ENCODE results near the gene GABRB1. TPM values are rescaled to one million over a fixed set of nuclear protein-coding genes. Genes with fewer than 3 reads are reported as not detected.

The GABRB1 gene
- total and polyA plus RNA-seq, 2 of the 8 experiments (the other 6 are each of a cell fraction or from before 2014, with no cell fraction given) = 0.22 to 0.38 TPM

- POLR2A ChIA-PET (ENCODE audit: partially characterized antibody) = no interaction called here
Measured at GRCh38 chr4:47287735-47288134, 256.4 kb downstream of the GABRB1 start.

More at GRCh38 chr4:47287735-47288134, 256.4 kb downstream of the GABRB1 start:
- no peaks in the 10 kb centered on the region for H3K79me1 ChIP-seq (ENCODE audit: low read depth, low read length)
- H3K23me2 ChIP-seq (ENCODE audit: low read depth, low read length) = no peaks in the 10 kb centered on the region
- CTCF ChIA-PET (ENCODE audit: partially characterized antibody) = interaction anchor here (1.0 kb wide), 1 partner anchor 96 kb away, joined by 3 read pairs; no protein-coding TSS in a partner anchor
- H3K4me1 ChIP-seq (replicated peaks in 1 of 4; ENCODE audit: control insufficient read depth in 3 of 4, insufficient read depth in 4 of 4, low read length in 3 of 4) = 0 out of 7 replicates have a peak, but pooled peaks cover 0 to 3% (median 0%) of the 10 kb centered on the region in 4 experiments
- H2AFZ ChIP-seq (ENCODE audit: low read length) = peak overlapping the region; percentile 53; the same call in 1 of the 2 replicates
- no peak overlapping the region for H3K4me3 ChIP-seq (ENCODE audit: extremely low read depth in 1 of 4, insufficient read depth in 2 of 4, low read depth in 3 of 4, low read length in 4 of 4)
- H3K27me3 ChIP-seq (replicated peaks in 1 of 4; ENCODE audit: control insufficient read depth in 3 of 4, extremely low read depth in 1 of 4, insufficient read depth in 3 of 4, low read length in 3 of 4) = no peaks in the 10 kb centered on the region
- no peak overlapping the region for H3K4ac ChIP-seq (replicated peaks; ENCODE audit: insufficient read length, low read depth, low read length)
- no peak overlapping the region for H3K23ac ChIP-seq (ENCODE audit: insufficient read length)
- H3K18ac ChIP-seq (ENCODE audit: extremely low read depth, low read length) = no peak overlapping the region
- H2BK12ac ChIP-seq (ENCODE audit: low read depth, low read length) = no peak overlapping the region
- peaks cover 2 to 3% of the 10 kb centered on the region in 2 experiments; a peak in 1 of 4 replicates for H3K9me3 ChIP-seq (ENCODE audit: insufficient read depth in 2 of 2, low read depth in 1 of 2, low read length in 1 of 2)
- no peak overlapping the region for H3K56ac ChIP-seq (replicated peaks; ENCODE audit: insufficient read length, low read depth, low read length)
- H3K79me2 ChIP-seq (ENCODE audit: control insufficient read depth in 1 of 2, insufficient read depth in 2 of 2, low read length in 2 of 2) = no peaks in the 10 kb centered on the region
- no peak overlapping the region for H4K91ac ChIP-seq (replicated peaks; ENCODE audit: insufficient read length, low read length)
- H2BK15ac ChIP-seq (ENCODE audit: low read length) = no peak overlapping the region
- no peak overlapping the region for H2BK120ac ChIP-seq (replicated peaks; ENCODE audit: low read depth, low read length)
- DNase-seq (ENCODE audit: low read depth in 1 of 2, low spot score in 2 of 2) = no peak
- 57% methylated on average over 2 of the region's 2 CpGs; no CpG with 5 or more reads in 1 of the 2 experiments for WGBS, 2 experiments (ENCODE audit: extremely low coverage in 1 of 2, insufficient coverage in 1 of 2, insufficient read length in 1 of 2, insufficient replicate concordance in 2 of 2, low coverage in 1 of 2, low lambda C conversion rate in 2 of 2, missing lambda C conversion rate in 1 of 2)
- TF ChIP-seq RXRA (IDR thresholded peaks at IDR 0.05; ENCODE audit: insufficient read depth, low read depth, low read length) = no peak
- no peak for TF ChIP-seq GTF2F1 (IDR thresholded peaks at IDR 0.05; ENCODE audit: borderline replicate concordance, low read depth, low read length)
- TF ChIP-seq JUND (IDR thresholded peaks at IDR 0.05; ENCODE audit: low read length) = peak; percentile 53; the same call in 1 of the 2 replicates
- H3K14ac ChIP-seq (ENCODE audit: insufficient read length) = no peak overlapping the region
- H4K5ac ChIP-seq (ENCODE audit: insufficient read length, low read depth, low read length) = no peak overlapping the region
- H3K4me2 ChIP-seq (ENCODE audit: insufficient read depth in 1 of 2, low read depth in 2 of 2, low read length in 2 of 2) = no peak overlapping the region
- no peak for FAIRE-seq
- no peak overlapping the region for H3K27ac ChIP-seq (ENCODE audit: low read depth, low read length)
- H2AK5ac ChIP-seq (ENCODE audit: low read depth, low read length) = no peak overlapping the region
- no peaks in the 10 kb centered on the region for H4K20me1 ChIP-seq (replicated peaks in 1 of 2; ENCODE audit: control insufficient read depth in 1 of 2, insufficient read depth in 2 of 2, low read length in 2 of 2)
- H3K9ac ChIP-seq (replicated peaks in 1 of 4; ENCODE audit: extremely low read depth in 1 of 4, low read depth in 3 of 4, low read length in 3 of 4) = no peak overlapping the region
- H3K36me3 ChIP-seq (ENCODE audit: control insufficient read depth in 2 of 4, insufficient read depth in 4 of 4, low read length in 3 of 4) = no peaks in the 10 kb centered on the region
- no peak overlapping the region for H2BK5ac ChIP-seq (ENCODE audit: low read depth, low read length)
- H4K8ac ChIP-seq (ENCODE audit: extremely low read depth, insufficient read depth, low read length) = no peak overlapping the region
- no peak overlapping the region for H2BK20ac ChIP-seq (ENCODE audit: low read length)

Data from H1 (cell line).